C4-2B (cell line): ENCODE data around the gene SLC49A4.

Experiments
- ZFX ChIP-seq: fragments of 450-650 bp; IDR thresholded peaks from 2 replicates; pipeline ENCODE4 v1.6.1; 2017
- TF ChIP-seq, protein P1 (sequence below): fragments of 450-650 bp; conservative IDR thresholded peaks from 2 replicates; pipeline ENCODE4 v1.5.1; 2017; ENCODE audit warnings: mild to moderate bottlenecking

DNA sequence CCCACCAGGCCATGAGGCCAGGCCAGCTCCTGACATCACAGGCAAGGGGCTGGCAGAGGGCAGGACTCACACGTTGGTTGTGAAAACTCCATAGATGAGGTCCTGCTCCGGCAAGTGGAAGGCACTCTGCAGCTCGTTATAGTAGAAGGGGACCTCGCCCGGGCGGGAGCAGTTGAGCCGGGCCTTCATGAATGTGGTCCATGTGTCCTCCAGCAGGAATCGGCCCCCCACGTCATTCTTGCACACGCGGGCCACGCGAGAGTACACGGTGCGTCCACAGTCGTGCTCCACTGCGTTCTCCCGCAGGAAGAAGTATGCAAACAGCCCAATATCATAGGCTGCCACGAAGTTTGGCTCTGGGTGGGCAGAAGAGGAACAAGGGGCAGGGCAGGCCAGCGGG, 131.5 kb downstream of the SLC49A4 start:
- TF ChIP-seq ZFX: no peak
- TF ChIP-seq, protein P1, sequence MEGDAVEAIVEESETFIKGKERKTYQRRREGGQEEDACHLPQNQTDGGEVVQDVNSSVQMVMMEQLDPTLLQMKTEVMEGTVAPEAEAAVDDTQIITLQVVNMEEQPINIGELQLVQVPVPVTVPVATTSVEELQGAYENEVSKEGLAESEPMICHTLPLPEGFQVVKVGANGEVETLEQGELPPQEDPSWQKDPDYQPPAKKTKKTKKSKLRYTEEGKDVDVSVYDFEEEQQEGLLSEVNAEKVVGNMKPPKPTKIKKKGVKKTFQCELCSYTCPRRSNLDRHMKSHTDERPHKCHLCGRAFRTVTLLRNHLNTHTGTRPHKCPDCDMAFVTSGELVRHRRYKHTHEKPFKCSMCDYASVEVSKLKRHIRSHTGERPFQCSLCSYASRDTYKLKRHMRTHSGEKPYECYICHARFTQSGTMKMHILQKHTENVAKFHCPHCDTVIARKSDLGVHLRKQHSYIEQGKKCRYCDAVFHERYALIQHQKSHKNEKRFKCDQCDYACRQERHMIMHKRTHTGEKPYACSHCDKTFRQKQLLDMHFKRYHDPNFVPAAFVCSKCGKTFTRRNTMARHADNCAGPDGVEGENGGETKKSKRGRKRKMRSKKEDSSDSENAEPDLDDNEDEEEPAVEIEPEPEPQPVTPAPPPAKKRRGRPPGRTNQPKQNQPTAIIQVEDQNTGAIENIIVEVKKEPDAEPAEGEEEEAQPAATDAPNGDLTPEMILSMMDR: no peak
